ENCODE measurements around the gene PHEX. TPM values are rescaled to one million over a fixed set of nuclear protein-coding genes. Genes with fewer than 3 reads are reported as not detected.
"Not testable (repeated sequence)": the region's sequence is repeated elsewhere in the genome, so short reads cannot be mapped to it uniquely, and the experiment has no call there.

Gene PHEX
- total RNA-seq, 2 donors from 2014 or later = 1.4 to 1.9 TPM

GRCh38 chrX:22248401-22248800, 216.3 kb downstream of the PHEX start:
- DNase-seq (no peak), ATAC-seq (replicated peaks in 1 of 2) (no peak)
- Mint-ChIP-seq H3K4me3 (no peak overlapping the region), H3K36me3 (ENCODE audit: insufficient read depth in 2 of 2) (no peaks in the 10 kb centered on the region), H3K27ac (no peak overlapping the region), H3K9me3 (no peaks in the 10 kb centered on the region), H3K27me3 (ENCODE audit: low read depth) (peaks cover 5% of the 10 kb centered on the region), H3K4me1 (ENCODE audit: low read depth) (no peaks in the 10 kb centered on the region)

DNA sequence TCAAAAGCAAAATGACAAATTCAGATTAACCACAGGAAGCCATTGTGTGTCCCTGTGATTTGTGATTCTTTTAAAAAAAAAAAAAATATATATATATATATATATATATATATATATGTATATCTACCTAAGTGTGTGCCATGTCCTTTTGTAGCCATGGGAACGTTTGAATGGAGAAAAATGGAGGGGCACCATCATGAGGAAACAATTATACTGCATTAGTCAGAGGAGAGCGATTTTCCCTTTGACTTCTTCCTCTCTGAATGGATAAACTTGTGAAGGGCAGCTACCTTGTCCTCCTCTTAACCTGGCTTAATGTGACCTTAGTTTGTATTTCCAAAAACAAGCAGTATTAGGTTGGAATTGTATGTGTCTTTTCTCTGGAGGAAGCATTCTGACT, 217.2 kb downstream of the PHEX start:
- no peaks in the 10 kb centered on the region for H3K9me3 Mint-ChIP-seq
- no peak overlapping the region for H3K27ac Mint-ChIP-seq
- H3K4me1 Mint-ChIP-seq (ENCODE audit: low read depth) = no peaks in the 10 kb centered on the region
- DNase-seq = no peak
- H3K27me3 Mint-ChIP-seq (ENCODE audit: low read depth) = peaks cover 5% of the 10 kb centered on the region
- ATAC-seq (replicated peaks in 1 of 2) = no peak
- H3K4me3 Mint-ChIP-seq = no peak overlapping the region
- H3K36me3 Mint-ChIP-seq (ENCODE audit: insufficient read depth in 2 of 2) = no peaks in the 10 kb centered on the region

GRCh38 chrX:22268706-22269105, 236.6 kb downstream of the PHEX start:
- DNase-seq (no peak), ATAC-seq (replicated peaks in 1 of 2) (no peak)
- Mint-ChIP-seq H3K4me1 (ENCODE audit: low read depth) (no peaks in the 10 kb centered on the region), H3K36me3 (ENCODE audit: insufficient read depth in 2 of 2) (no peaks in the 10 kb centered on the region), H3K4me3 (no peak overlapping the region), H3K9me3 (no peaks in the 10 kb centered on the region), H3K27me3 (ENCODE audit: low read depth) (no peaks in the 10 kb centered on the region), H3K27ac (no peak overlapping the region)

DNA sequence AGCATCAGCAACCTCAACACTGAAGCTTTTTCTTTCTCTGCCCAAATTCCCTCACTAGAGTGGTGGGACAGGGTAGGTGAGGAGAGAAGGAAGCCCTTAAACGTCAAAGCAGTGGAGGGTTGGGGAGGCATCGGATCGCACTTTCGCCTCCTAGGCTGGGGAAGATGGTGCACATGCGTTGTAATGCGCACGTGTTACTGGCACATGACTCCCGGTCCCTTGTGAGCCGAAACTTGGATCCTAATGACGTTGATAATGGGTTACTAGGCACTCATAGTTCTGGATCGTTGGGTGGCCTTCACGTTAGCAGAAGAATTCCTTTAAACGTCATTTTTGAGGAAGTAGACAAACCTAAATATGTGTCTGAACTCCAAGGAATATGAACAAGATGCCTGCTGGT, 240.5 kb downstream of the PHEX start, which contains the start of gene CBLL2:
TSS of gene CBLL2 (plus strand) at position 301 of the 400 bp plus-strand sequence. CDS start at position 380, 79 bp downstream.
- Mint-ChIP-seq H3K36me3 (ENCODE audit: insufficient read depth in 2 of 2) (no peaks in the 10 kb centered on the region), H3K4me3 (no peak within 1 kb of the TSS), H3K27me3 (ENCODE audit: low read depth) (peaks cover 4% of the 10 kb centered on the region), H3K27ac (no peak within 1 kb of the TSS), H3K9me3 (no peaks in the 10 kb centered on the region), H3K4me1 (ENCODE audit: low read depth) (no peaks in the 10 kb centered on the region)
- DNase-seq (no peak), ATAC-seq (replicated peaks in 1 of 2) (no peak)

DNA sequence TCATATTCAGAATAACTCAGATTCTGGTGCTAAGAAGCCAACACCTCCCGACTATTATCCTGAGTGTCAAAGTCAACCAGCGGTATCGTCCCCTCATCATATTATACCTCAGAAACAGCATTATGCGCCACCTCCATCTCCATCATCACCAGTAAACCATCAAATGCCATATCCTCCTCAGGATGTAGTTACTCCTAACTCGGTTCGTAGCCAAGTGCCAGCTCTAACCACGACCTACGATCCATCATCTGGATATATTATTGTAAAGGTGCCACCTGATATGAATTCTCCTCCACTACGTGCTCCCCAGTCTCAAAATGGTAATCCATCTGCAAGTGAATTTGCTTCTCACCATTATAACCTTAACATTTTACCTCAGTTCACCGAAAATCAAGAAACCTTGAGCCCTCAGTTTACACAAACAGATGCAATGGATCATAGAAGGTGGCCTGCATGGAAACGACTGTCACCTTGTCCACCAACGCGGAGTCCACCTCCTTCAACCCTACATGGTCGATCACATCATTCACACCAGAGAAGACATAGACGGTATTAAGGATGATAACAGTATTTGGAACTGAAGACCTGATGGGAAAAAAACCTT, 241.7 kb downstream of the PHEX start:
- peaks cover 14% of the 10 kb centered on the region for H3K27me3 Mint-ChIP-seq (ENCODE audit: low read depth)
- no peaks in the 10 kb centered on the region for H3K9me3 Mint-ChIP-seq

DNA sequence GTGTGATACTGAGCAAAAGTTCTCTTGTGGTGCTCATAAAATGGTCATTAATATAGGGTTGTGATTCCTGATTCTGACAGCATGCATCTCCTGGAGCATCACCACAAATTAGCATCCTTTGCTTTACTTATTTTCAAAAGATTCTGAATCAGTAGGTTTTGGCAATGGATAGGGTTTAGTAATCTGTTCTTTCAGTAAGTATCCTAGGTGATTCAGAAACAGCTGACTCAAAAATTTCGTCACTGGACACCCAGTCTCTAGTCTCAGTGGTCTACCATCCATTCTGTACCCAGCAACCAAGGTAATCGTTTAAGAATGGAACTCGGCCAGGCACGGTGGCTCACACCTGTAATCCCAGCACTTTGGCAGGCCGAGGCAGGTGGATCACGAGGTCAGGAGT, 244.7 kb downstream of the PHEX start:
- Mint-ChIP-seq H3K27me3 (ENCODE audit: low read depth) (peaks cover 19% of the 10 kb centered on the region), H3K9me3 (peaks cover 0 to 2% of the 10 kb centered on the region in 2 donors), H3K4me1 (ENCODE audit: low read depth) (no peaks in the 10 kb centered on the region), H3K4me3 (no peak overlapping the region), H3K36me3 (ENCODE audit: insufficient read depth in 2 of 2) (no peaks in the 10 kb centered on the region), H3K27ac (no peak overlapping the region)
- DNase-seq (no peak), ATAC-seq (replicated peaks in 1 of 2) (no peak)

More for the DNA sequence above, 241.7 kb downstream of the PHEX start:
- ATAC-seq (replicated peaks in 1 of 2) = no peak
- H3K4me3 Mint-ChIP-seq = no peak overlapping the region
- no peak for DNase-seq
- no peaks in the 10 kb centered on the region for H3K36me3 Mint-ChIP-seq (ENCODE audit: insufficient read depth in 2 of 2)
- no peaks in the 10 kb centered on the region for H3K4me1 Mint-ChIP-seq (ENCODE audit: low read depth)
- H3K27ac Mint-ChIP-seq = no peak overlapping the region

- Mint-ChIP-seq H3K4me1 (ENCODE audit: low read depth) (no peaks in the 10 kb centered on the region), H3K27me3 (ENCODE audit: low read depth) (peaks cover 29% of the 10 kb centered on the region), H3K4me3 (no peak overlapping the region), H3K27ac (no peak overlapping the region), H3K36me3 (ENCODE audit: insufficient read depth in 2 of 2) (no peaks in the 10 kb centered on the region), H3K9me3 (peaks cover 0 to 7% of the 10 kb centered on the region in 2 donors)
- no peak for DNase-seq
- no peak for ATAC-seq (replicated peaks in 1 of 2)
These were observed 246.2 kb downstream of the PHEX start for GRCh38 chrX:22278375-22278774.

DNA sequence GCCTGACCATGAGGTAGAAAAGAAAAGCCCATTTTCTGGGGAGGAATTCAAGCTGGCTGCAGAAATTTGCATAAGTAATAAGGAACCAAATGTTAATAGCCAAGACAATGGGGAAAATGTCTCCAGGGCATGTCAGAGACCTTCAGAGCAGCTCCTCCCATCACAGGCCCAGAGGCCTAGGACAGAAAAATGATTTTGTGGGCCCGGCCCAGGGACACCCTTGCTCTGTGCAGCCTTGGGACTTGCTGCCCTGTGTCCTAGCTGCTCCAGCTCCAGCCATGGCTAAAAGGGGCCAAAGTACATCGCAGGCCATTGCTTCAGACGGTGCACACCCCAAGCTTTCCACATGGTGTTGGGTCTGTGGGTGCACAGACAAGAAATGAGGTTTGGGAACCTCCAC, 257.1 kb downstream of the PHEX start:
- not testable (repeated sequence) for H3K4me3 Mint-ChIP-seq; H3K9me3 Mint-ChIP-seq; H3K27ac Mint-ChIP-seq; ATAC-seq (replicated peaks in 1 of 2); H3K4me1 Mint-ChIP-seq (ENCODE audit: low read depth); H3K36me3 Mint-ChIP-seq (ENCODE audit: insufficient read depth in 2 of 2); DNase-seq
- peaks cover 16% of the 10 kb centered on the region for H3K27me3 Mint-ChIP-seq (ENCODE audit: low read depth)

DNA sequence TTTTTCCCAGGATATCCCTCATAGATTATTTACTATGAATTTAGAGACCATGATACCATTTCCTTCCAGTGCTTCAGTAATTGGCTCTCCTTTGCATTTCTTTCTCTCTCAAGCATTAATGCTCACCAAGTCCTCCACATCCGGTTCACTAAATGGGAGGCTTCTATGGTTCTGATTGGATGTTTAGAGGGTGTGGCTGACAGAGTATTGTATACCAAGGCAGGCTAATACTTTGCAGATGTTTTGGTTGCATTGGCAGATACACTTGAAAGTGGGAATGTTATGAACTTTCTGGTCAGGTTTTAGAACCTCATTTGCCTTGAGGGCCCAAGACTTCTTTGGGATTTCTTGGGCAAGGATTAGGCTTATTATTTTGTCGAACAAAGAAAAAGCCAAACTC, 264.7 kb downstream of the PHEX start:
- no peak overlapping the region for H3K27ac Mint-ChIP-seq
- peaks cover 24% of the 10 kb centered on the region for H3K27me3 Mint-ChIP-seq (ENCODE audit: low read depth)
- no peaks in the 10 kb centered on the region for H3K36me3 Mint-ChIP-seq (ENCODE audit: insufficient read depth in 2 of 2)
- H3K4me3 Mint-ChIP-seq = no peak overlapping the region
- no peaks in the 10 kb centered on the region for H3K4me1 Mint-ChIP-seq (ENCODE audit: low read depth)
- ATAC-seq (replicated peaks in 1 of 2) = no peak
- no peaks in the 10 kb centered on the region for H3K9me3 Mint-ChIP-seq
- no peak for DNase-seq

DNA sequence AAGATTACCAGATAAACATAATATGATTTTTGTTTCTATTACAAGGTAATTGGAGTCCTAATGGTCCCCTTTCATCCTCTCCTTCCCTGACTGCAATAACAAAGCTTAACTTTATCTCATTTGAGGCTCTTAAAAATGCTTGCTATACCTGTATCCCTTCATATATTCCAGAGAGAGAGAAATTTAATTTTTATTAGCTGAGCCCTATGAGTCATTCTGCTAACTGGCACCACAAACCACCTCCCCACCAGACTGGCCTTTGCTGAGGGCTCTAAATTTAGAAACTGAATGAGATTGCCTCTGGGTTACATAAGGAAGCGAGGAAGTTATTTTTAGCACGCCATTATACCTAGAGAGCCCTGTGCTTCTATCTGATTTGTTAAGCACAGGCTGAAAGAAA, 268.0 kb downstream of the PHEX start:
- Mint-ChIP-seq H3K4me1 (ENCODE audit: low read depth) (no peaks in the 10 kb centered on the region), H3K4me3 (no peak overlapping the region), H3K36me3 (ENCODE audit: insufficient read depth in 2 of 2) (no peaks in the 10 kb centered on the region), H3K27me3 (ENCODE audit: low read depth) (peaks cover 7% of the 10 kb centered on the region), H3K27ac (no peak overlapping the region), H3K9me3 (no peaks in the 10 kb centered on the region)
- ATAC-seq (replicated peaks in 1 of 2) = no peak
- DNase-seq = no peak

Other genes with a start within 250 kb of the PHEX start
- gene MBTPS2, start 192.7 kb upstream of the PHEX start, total RNA-seq = 1 to 10 TPM; 7.6 to 7.7 TPM
- gene YY2, start 176.3 kb upstream of the PHEX start, total RNA-seq = 1 to 10 TPM; 1.0 to 1.1 TPM
- gene SMS, start 91.6 kb upstream of the PHEX start, total RNA-seq = 10 to 100 TPM; 57.7 to 70.3 TPM
- not detected for gene CBLL2, start 240.6 kb downstream of the PHEX start, total RNA-seq